ENCODE data around the gene ERCC5.
A peak's percentile ranks its signal among the peaks of the same experiment; 100 is the strongest.

Gene ERCC5

DNA sequence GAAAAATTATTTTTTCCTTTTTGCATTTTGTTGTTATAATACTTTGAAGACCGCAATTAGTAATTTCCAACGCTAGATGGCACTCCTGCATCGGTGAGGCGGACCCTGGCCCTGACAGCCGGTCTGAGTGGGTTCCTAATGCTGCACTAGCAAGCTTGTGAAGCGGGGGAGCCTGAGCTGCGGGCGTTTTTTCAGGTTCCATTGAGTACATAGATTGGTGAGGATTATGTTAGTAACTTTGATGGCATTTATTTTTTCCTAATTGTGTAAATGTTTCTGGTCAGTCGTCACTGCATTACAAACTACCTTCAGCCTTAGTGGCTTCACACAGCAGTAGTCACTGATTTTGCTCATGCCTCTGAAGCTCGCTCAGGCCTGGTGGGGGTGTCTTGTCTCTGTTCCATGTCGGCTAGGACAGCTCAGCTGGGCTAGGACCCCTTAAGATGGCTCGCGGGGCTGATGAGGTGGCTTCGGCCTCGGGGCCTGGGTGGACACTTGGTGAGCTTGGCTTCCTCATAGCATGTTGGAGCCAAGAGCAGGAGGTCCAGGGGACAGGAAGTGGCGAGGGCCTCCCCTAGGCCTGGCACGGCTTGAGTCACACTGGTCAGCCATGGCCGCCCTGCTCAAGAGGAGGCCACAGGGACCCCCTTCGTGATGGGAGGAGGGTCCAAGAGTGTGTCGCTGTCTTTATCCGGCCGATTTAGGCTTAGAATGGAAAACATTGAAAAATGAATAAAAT, 25.0 kb downstream of the ERCC5 start:
- peaks cover 6% of the 10 kb centered on the region for H3K4me1 ChIP-seq (ENCODE audit: control insufficient read depth, low read length)
- H3K36me3 ChIP-seq (ENCODE audit: control insufficient read depth, low read length): peaks cover 78% of the 10 kb centered on the region
- H3K27ac ChIP-seq (ENCODE audit: low read depth, low read length): no peak overlapping the region
- peaks cover 10% of the 10 kb centered on the region; the same call in 1 of the 2 replicates for H3F3A ChIP-seq (ENCODE audit: control insufficient read depth, insufficient read depth)
- H3K27me3 ChIP-seq (ENCODE audit: control insufficient read depth, low read length): no peaks in the 10 kb centered on the region
- H3K9me2 ChIP-seq (replicated peaks; ENCODE audit: control insufficient read depth, low read length): no peaks in the 10 kb centered on the region
- no peak overlapping the region for H3K4me3 ChIP-seq (ENCODE audit: low read length)
- H4K20me1 ChIP-seq (ENCODE audit: control insufficient read depth, insufficient read depth, low read depth, low read length): no peaks in the 10 kb centered on the region
- no peaks in the 10 kb centered on the region for H3K9me3 ChIP-seq (ENCODE audit: control insufficient read depth, insufficient read depth, low read length)
- H3K4me2 ChIP-seq (ENCODE audit: low read length): no peak overlapping the region
- peaks cover 6% of the 10 kb centered on the region for H3K79me2 ChIP-seq (ENCODE audit: control insufficient read depth, low read length)
- TF ChIP-seq EZH2phosphoT487 (IDR thresholded peaks at IDR 0.05; ENCODE audit: borderline replicate concordance, low read length): no peak
- TF ChIP-seq, protein P1, sequence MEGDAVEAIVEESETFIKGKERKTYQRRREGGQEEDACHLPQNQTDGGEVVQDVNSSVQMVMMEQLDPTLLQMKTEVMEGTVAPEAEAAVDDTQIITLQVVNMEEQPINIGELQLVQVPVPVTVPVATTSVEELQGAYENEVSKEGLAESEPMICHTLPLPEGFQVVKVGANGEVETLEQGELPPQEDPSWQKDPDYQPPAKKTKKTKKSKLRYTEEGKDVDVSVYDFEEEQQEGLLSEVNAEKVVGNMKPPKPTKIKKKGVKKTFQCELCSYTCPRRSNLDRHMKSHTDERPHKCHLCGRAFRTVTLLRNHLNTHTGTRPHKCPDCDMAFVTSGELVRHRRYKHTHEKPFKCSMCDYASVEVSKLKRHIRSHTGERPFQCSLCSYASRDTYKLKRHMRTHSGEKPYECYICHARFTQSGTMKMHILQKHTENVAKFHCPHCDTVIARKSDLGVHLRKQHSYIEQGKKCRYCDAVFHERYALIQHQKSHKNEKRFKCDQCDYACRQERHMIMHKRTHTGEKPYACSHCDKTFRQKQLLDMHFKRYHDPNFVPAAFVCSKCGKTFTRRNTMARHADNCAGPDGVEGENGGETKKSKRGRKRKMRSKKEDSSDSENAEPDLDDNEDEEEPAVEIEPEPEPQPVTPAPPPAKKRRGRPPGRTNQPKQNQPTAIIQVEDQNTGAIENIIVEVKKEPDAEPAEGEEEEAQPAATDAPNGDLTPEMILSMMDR (IDR thresholded peaks at IDR 0.05; ENCODE audit: low read depth, low read length, poor library complexity, severe bottlenecking): peak; percentile 86

- Histone ChIP-seq H3K79me2 (ENCODE audit: control insufficient read depth, low read length) (peaks cover 6% of the 10 kb centered on the region), H3K27me3 (ENCODE audit: control insufficient read depth, low read length) (no peaks in the 10 kb centered on the region), H3K36me3 (ENCODE audit: control insufficient read depth, low read length) (peaks cover 75% of the 10 kb centered on the region), H3K9me3 (ENCODE audit: control insufficient read depth, insufficient read depth, low read length) (no peaks in the 10 kb centered on the region), H3K4me1 (ENCODE audit: control insufficient read depth, low read length) (peaks cover 6% of the 10 kb centered on the region), H3K27ac (ENCODE audit: low read depth, low read length) (no peak overlapping the region), H3K9me2 (replicated peaks; ENCODE audit: control insufficient read depth, low read length) (no peaks in the 10 kb centered on the region), H3F3A (ENCODE audit: control insufficient read depth, insufficient read depth) (peaks cover 10% of the 10 kb centered on the region; the same call in 1 of the 2 replicates), H3K4me3 (ENCODE audit: low read length) (no peak overlapping the region), H4K20me1 (ENCODE audit: control insufficient read depth, insufficient read depth, low read depth, low read length) (no peaks in the 10 kb centered on the region), H3K4me2 (ENCODE audit: low read length) (no peak overlapping the region)
- no peak for TF ChIP-seq EZH2phosphoT487 (IDR thresholded peaks at IDR 0.05; ENCODE audit: borderline replicate concordance, low read length)
- TF ChIP-seq, protein P1 (IDR thresholded peaks at IDR 0.05; ENCODE audit: low read depth, low read length, poor library complexity, severe bottlenecking): no peak
These were observed 26.3 kb downstream of the ERCC5 start for GRCh38 chr13:102872131-102872530.

- no peaks in the 10 kb centered on the region for H4K20me1 ChIP-seq (ENCODE audit: control insufficient read depth, insufficient read depth, low read depth, low read length)
- no peak for TF ChIP-seq EZH2phosphoT487 (IDR thresholded peaks at IDR 0.05; ENCODE audit: borderline replicate concordance, low read length)
- TF ChIP-seq, protein P1 (IDR thresholded peaks at IDR 0.05; ENCODE audit: low read depth, low read length, poor library complexity, severe bottlenecking): no peak
- no peak overlapping the region for H3K4me3 ChIP-seq (ENCODE audit: low read length)
- H3K4me1 ChIP-seq (ENCODE audit: control insufficient read depth, low read length): peaks cover 6% of the 10 kb centered on the region
- H3F3A ChIP-seq (ENCODE audit: control insufficient read depth, insufficient read depth): peaks cover 10% of the 10 kb centered on the region; the same call in 1 of the 2 replicates
- no peaks in the 10 kb centered on the region for H3K9me2 ChIP-seq (replicated peaks; ENCODE audit: control insufficient read depth, low read length)
- H3K36me3 ChIP-seq (ENCODE audit: control insufficient read depth, low read length): peaks cover 72% of the 10 kb centered on the region
- no peaks in the 10 kb centered on the region for H3K9me3 ChIP-seq (ENCODE audit: control insufficient read depth, insufficient read depth, low read length)
- H3K27me3 ChIP-seq (ENCODE audit: control insufficient read depth, low read length): no peaks in the 10 kb centered on the region
- H3K79me2 ChIP-seq (ENCODE audit: control insufficient read depth, low read length): peaks cover 6% of the 10 kb centered on the region
- no peak overlapping the region for H3K27ac ChIP-seq (ENCODE audit: low read depth, low read length)
- no peak overlapping the region for H3K4me2 ChIP-seq (ENCODE audit: low read length)
These were observed 26.7 kb downstream of the ERCC5 start for GRCh38 chr13:102872531-102872930.

Measured in DOHH2 (cell line).